NCI-H2227 (cell line): ENCODE results near the gene FADS2.

ENCODE experiments used
- DNase-seq: peaks from one replicate; lab custom pipeline; 2025; ENCODE audit not compliant: unreplicated experiment; lab: John Stamatoyannopoulos, UW

FADS2 gene

DNA sequence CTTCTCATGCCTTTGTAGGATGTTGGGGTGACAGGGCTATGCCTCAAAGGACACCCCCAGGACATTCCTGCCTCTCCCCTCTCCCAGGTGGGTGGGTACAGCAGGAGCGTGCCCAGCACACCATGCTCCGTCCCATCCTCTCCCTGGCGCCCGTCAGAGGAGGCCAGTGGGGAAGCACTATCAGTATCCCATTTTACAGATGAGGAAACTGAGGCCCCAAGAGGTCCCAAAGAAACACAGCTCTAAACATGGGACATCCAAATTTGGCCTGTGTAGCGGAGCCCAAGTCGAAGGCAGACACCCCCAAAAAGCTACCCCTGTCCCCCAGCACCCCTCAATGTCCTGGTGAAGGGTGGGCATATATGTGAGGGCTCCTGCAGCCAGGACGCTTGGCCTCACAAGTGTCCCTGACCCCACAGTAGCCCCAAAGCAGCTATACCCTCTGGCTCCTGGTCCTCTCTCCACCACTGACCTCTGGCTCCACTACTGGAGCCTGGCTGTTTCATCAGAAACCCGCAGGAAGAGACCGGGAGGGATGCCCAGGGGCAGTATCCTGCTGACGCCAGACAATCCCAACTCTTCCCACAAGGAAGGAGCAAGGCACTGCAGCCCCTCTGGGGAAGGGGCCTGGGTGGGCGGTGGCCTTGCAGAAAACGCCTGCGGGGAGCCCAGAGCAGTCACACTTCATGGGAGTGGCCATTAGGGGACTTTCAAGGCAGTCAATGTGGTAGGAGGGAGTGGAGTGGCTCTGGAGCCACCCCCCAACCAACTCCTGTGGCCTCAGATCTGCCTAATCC is 57.9 kb downstream of the FADS2 start:
- DNase-seq: no peak

DNA sequence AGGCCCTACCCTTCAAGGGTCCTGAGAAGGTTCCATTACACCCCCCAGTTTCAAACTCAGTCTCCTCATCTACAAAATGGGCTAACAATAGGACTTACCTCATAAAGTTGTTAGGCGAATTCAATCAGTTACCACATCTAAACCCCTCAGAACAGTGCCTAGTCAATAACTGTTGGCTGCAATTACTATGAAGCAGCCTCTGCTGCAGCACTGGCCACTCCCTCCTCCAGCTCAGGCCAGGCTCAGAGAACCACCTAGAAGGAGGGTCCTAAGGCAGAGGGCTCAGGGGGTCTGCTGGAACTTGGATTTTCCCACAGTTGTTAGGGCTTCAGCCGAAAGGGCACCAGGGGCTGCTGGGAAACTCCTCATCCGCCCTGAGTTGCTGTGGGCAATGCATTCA is 58.5 kb downstream of the FADS2 start:
- DNase-seq: no peak

DNA sequence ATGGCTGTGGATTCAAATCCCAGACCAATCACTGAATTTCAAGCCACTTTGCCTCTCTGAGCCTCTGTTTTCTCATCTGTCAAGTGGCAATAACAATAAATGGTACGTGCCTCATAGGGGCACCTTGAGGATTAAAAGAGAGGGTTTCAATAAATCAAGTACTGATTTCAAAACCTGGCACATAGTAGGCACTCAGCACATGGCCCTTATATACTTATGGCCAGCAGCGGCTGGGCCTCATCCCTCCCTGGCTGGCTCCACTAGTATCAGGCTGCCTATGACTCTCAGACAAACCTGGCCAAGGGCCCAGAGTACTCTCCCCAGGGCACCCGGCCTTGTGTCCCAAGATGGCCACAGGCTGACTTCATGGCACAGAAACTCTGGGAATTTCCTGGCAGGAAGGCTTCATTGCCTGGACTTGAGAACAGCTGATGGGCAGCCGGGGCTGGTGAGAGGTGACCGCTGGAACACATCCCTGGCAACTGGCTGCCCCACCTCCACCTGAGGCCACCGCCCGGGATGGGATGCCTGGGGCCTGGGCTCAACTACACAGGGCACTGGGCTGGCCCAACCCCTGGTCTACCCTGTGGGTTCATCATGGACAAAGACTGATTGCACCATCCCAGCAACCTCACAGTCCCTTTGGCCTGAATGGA is 59.9 kb downstream of the FADS2 start:
- DNase-seq: no peak

DNA sequence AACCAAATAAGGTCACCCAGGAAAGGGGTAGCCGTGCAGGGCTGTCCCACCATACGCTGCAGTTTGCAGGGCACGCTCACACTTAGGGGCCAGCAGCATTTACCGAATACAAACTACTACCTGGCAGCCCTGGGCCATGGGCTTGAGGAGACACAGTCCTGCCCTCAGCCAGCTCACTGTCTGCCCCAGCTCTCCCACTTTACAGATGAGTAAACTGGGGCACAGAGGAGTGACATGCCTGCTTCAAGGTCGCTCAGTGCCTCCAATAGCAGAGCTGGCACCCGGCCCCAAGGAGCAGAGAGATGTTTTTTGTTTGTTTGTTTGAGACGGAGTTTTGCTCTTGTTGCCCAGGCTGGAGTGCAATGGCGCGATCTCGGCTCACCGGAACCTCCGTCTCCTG is 60.5 kb downstream of the FADS2 start:
- no peak for DNase-seq

DNA sequence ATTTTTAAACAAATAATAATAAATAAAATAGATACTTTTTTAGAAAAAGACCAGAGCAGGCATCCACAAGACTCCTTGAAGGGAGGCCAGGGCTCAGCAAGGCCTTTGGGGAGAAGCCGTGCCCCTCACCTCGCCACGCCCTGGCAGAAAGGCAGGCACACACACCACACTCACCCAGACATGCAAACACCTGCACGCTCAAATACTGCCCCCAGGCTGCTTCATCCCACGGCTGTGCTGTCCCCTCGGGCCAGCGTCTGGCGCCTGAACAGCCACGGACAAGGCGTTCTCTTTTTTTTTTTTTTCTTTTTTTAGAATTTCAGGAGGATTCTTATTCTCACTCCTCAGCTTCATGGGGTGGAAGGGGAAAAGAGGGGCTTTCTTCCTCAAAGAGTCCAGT is 61.7 kb downstream of the FADS2 start:
- DNase-seq: no peak

DNA sequence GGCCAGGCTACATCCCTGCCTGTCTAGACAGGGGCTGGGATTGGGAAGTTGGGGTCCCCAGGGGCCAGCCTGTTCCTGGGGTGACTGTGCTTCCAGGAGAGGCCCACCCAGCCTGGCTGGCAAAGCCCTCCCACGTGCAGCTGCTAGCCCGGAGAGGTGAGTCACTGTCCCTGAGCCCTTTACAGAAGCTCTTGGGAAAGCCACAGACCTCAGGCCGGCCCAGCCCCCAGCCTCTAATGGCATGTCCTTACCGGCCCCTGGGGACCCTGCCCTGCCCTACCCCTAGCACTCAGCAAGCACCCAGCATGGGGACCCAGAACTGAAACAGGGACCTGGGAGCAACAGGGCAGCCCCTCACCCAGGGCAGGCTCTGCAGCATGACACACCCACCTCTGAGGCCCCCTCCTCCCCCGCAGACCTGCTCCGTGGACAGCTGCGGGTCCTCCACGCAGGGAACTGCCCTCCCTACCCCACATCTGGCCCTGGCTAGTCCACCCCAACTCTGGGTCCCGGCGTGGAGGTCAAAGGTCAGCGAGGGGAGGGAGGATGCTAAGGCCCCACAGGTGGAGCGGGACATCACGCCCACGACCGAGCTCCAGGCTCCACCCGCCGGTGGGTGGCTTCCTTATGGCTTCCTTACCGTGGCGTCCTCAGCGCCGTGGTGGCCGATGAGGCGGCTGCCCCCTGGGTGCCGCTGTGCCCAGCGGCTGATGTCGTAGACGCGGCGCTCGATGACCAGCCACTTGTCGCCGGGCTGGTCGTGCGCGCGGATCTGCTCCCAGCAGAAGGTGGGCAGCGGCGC is 62.6 kb downstream of the FADS2 start:
- peak; percentile 62 for DNase-seq

DNA sequence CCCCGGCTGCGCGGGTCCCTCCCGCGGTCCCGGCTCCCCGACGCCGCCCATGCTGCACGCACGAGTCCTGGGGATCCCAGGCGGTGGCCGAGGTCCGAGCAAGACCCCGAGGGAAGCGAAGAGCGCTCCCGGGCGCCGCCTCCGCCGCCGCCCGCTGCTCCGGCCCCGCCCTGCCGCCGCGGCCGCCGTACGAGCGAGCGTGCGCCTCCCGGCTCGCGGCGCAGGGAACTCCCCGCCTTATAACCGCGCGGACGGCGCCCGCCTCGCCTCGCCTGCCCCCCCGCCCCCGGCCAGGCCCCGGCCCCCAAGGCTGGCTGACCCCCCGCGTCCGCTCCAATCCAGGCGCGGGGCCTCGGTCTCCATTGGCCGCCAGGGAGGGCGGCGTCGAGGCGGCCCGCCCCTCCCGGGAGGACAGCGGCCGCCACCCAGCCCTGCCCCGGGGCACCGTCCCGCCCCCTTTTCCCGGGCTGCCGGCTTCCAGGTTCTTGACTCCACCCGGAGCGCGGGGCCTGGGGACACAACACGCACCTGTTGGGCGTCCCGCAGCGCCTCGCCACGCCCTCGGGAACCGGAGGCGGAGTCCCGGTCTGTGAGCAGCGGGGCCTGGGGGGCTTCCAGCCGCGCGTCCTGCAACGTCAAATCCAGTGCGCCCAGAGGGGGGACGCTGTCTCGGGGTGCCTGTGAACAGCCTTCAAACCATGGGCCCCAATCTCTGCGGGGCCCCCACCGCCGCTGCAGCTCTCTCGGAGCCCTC is 63.4 kb downstream of the FADS2 start, which contains the start of gene FADS3:
TSS of gene FADS3 (minus strand) at position 215 of the 754 bp plus-strand sequence. CDS start at position 51, 164 bp downstream.
- DNase-seq: peak; percentile 93

DNA sequence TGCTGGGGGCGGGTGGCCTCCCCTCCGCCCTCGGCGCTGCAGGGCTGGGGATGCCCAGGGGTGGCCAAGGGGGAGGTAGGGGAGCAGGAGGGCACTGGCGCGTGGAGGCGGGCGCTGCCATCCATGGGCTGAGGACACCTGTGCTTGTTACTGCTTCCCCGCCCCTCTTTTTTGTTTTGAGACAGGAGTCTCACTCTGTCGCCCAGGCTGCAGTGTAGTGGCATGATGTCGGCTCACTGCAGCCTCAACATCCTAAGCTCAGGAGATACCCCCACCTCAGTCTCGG is 63.9 kb downstream of the FADS2 start:
- DNase-seq: no peak

DNA sequence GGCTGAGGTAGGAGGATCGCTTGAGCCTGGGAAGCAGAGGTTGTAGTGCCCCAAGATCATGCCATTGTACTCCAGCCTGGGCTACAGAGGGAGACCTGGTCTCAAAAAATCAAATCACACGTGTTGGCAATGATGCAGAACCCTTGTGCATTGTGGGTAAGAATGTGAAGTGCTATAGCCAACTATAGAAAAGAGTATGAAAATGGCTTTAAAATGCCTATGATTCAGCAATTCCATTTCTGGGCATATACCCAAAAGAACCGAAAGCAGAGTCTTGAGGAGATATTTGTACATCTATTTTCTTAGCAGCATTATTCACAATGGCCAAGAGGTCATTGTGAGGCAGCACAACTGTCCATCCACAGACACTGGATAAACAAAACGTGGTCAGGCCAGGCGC is 65.9 kb downstream of the FADS2 start:
- DNase-seq: no peak

DNA sequence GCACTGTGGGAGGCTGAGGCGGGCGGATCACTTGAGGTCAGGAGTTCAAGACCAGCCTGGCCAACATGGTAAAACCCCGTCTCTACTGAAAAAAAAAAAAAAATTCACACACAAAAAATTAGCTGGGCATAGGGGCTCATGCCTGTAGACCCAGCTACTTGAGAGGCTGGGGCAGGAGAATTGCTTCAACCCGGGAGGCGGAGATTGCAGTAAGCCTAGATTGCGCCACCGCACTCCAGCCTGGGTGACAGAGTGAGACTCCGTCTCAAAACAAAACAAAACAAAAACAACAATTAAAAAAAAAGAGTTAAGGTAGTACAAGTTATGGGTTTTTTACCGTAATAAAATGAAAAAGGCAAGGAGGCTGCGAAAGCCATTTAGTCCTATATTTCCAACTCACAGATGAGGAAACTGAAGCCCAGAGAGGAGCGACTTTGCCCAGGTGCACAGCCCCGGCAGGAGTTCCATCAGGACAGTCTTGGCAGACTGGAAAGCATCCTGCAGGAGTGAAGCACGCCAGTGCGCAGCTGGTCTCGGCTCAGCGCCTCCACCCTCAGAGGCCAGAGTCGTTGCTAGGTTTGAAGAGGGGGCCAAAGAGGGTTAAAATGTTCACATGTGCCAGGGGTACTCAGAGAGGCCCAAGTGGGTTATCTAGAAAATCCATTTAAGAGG is 67.1 kb downstream of the FADS2 start:
- DNase-seq: no peak

DNA sequence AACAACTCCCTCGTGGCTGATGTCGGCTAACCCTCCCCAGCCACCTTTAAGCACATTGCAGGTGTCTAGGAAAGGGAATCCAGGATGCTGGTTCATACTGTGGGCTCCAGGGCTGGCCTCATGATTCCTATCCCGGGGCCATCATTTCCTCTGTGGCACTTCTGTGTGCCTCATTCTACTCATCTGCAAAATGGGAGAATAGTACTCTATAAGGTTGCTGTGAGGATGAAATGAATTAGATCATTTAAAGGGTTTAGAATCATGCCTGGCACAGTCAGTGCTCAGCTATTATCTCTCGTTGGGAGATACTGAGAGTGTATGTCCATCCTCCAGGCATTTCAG is 67.6 kb downstream of the FADS2 start:
- DNase-seq: no peak

DNA sequence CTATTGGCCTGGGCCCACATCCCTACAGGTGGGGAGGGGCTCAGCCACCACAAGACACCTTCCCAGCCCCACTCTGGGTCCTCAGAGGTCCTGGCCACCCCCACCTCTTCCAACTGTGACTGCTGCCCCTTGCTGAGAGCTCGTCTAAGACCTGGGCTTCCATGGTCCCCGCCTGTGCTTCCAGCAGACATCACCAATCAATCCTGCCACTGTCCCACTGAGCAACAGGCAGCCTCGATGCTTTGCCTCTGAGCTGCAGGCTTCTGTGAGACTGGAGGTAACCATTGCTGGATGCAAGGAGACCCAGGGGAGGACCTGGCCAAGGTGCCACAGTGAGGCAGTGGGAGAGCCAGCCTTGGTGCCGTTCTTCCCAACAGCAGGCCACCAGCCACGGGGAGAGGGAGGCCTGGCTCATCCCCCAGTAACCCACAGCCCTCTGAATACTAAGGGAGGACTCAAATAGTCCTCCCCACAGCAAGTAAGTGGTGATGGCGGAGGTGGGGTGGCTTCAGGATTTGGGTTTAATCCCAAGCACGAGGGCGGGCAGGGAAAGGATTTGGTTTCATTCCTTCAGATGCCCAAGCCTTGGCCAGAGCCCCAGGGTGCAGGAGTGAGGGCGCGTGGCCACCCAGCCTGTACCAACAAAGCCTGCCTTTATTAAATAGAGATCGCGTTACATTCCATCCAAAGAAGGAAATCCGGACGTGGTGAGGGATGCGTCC is 68.7 kb downstream of the FADS2 start:
- DNase-seq: no peak

DNA sequence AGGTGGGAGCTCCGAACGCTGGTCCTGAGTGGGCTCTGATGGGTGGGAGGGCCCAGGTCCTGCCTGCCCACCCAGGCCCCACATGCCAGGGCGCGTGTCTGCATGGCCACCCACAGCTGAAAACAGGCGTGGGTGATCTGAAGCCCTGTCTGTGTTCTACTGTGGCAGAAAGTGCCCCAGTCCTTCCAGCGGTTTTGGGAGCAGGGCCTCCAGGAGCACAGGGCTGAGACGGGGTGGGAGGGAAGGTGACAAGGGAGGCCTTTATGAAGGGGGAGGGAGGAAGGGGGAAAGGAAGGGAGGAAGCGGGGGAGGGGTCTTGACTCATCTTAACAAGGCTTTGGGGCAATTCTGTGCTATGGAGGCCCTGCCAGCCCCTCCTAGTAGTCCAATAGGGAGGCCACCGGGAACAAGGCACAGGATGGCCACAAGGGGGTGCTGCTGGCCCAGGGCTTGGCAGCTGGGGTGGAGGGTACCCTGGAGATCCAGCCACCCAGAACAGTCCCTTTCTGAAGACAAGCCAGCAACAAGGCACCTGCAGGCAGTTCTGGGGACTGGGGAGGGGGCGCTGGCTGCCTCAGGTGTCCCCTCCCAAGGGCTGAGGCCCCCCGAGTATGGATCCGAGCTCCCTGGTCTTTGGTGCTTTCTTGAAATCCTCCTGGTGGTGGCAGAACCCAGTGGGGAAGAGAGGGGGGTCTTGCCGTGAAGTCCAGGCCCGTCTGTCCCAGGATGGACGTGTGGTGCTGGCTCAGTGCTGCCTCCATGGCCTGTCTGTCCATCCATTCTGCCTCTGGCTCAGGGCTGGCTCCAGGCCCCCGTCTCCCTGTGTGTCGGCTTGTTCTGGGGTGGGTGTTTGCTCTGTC is 69.5 kb downstream of the FADS2 start:
- peak; percentile 81 for DNase-seq

DNA sequence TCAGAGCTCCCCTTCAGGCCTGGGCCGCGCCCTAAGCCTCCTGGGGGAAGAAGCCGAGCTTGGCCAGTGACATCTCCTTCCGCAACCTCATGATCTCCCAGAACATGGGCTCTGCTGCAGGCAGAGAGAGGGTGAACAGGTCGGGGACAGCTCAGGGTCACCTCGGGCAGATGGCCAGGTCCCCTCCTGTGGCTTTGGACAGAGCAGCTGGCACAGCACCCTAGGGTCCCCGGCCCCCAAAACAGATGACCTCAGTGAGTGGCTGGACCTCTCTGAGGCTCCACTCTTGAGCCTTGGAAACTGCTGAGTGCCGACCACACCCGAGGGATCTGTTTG is 70.1 kb downstream of the FADS2 start:
- no peak for DNase-seq

DNA sequence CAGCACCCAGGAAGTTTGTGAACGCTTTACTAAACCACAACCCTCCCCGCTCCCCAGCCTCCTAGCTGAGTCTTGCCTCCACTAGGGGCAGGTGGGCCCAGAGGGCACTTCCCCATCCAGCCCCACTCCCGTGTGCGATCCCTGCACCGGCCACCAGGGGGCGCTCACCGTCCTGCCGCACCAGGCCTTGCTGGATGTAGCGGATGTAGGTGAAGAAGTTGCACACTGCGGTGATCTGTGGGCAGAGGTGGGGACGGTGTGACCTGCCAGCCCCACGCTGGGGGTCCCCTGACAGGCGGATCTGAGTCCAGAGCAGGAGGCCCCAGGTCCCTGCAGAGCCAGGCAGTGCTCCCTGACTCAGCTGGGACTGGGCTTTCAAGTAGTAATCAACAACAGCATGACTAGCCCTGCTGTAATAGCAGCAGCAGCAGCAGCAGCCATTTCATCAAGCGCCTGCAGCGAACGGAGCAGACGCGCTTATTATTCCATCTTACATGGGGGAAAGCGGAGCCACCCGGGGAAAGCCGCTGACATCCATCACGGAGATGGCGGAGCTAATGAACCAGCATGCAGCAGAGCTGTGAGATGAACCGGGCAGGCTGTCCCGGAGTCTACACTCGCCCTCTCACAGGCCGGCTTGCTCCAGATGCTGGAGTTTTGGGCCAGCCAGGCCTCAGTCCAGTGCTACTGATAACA is 71.2 kb downstream of the FADS2 start:
- DNase-seq: peak; percentile 90

DNA sequence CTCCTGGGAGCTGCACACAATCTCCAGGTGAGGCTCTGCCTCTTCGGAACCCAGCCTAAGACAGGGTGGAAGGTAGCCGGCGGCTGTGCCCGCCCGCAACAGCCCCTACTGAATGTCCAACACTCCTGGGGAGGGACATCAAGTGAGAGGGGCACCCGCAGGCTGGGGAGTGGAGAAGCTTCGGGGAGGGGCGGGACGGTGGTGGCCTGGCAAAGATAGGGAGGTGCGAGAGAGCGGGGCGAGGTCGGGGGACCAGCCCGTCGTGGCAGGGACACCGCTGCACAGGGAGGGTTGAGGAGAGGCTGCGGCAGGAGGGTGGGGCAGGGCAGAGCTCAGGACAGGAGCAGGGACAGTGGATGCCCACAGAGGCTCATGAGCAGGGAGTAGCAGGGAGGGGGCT is 72.2 kb downstream of the FADS2 start:
- no peak for DNase-seq

DNA sequence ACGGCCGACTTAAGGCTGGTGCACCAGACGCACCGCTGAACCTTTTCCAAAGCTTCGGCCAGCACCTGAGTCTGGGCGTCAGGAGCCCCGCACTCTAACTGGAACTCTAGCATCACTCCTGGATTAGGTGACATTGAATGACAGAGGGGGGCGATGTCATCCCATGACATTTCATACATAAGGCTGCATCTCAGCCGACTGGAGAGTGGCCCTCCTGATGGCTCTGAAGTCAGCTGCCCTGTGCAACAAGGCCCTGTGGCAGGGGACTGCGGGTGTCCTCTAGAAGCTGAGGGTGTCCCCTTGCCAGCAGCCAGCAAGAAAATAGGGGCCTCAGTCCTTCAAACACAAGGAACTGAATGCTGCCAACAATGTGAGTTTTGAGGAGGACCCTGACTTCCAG is 73.3 kb downstream of the FADS2 start:
- no peak for DNase-seq

DNA sequence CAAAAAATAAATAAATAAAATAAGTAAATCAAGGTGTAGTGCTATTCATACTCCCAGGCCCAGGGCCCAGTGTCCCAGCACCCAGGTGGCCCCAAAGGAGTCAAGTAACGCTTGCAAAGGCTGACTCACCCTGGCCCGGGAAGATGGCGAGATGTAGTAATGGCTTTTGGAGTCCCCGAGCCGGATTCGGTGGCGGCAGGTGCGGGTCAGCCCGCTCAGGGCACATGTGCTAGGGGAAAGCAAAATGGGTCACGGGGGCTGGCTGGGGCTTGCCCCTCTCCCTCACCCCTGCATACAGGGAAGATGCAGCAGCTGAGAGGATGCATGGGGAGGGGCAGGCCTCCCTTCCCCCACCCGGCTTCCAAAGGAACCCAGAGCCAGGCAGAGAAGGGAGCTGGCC is 74.2 kb downstream of the FADS2 start:
- DNase-seq: no peak

DNA sequence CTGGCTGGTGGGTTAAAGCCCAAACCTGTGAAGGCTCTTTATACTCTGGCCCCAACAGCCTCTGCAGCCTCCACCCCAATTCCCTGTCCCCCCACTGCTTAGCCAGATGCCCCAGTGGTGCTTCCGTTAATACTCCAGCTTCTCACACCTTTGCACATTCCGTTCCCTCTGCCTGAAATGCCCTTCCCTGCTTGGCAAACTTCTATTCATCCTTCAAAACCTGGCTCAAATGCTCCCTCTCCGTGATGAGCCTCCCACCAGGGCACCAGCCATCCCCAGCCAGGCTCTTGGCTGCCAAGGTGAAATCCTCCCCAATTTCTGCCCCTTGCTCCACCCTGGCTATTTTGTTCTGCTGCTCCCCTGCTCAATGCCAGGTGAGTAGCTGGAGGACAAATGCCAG is 75.7 kb downstream of the FADS2 start:
- DNase-seq: no peak
